Stimulated activated CD4-positive, alpha-beta T cell treated with anti-CD3 and anti-CD28 coated beads, Interleukin-12 subunit alpha, Interleukin-12 subunit beta, amount 100 ng/mL, for 24 hours (primary cell): Measurements from ENCODE around the gene ZSCAN22.
"Not testable (repeated sequence)": the region's sequence is repeated elsewhere in the genome, so short reads cannot be mapped to it uniquely, and the experiment has no call there.

Source experiments
- DNase-seq, 2 experiments: peaks; one replicate each; pipeline ENCODE4 v3.0.0-alpha.2; 2020; ENCODE audit warnings: low read depth in 2 of 2

The ZSCAN22 gene

DNA sequence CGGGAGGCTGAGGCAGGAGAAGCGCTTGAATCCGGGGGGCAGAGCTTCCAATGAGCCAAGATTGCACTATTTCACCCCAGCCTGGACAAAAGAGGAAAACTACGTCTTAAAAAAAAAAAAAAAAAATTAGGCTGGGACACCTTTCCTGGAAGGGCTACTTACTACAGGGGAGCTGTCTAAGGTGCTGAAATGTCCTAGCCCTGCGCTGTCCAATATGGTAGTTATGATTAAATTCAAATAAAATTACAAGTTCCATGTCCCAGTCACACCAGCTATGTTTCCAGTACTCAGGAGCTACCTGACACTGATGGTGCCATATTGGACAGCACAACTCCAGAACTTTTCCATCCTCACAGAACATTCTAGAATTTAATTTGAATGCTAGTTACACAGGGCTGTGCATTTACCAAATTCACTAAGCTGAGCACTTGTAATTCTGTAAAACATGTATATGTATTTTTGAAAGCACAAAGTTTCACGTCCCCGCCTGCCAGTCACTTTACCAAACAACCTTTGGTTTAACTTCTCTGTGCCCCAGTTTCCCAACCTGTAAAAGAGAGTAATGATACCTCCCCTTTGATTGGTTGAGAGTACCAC is 9.2 kb upstream of the ZSCAN22 start:
- no peak for DNase-seq

DNA sequence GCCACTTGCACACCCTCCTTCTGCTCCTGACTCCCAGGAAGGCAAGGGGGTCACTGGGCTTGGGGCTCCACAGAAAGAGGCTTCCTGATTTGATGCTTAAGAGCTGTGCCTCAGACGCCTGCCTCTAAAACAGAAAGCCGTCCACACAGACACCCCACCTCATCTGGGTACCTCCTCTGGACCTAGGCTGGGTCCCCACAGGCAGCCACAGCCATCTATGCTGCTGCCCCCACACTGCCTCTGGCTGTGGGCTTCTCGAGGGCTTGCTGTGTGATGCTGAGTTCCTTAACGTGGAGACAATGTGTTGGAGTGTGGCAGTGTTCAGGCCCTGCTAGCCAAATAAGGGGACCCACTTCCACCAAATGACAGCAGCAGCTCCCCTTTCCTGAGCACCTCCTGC is 8.5 kb upstream of the ZSCAN22 start:
- DNase-seq = no peak

DNA sequence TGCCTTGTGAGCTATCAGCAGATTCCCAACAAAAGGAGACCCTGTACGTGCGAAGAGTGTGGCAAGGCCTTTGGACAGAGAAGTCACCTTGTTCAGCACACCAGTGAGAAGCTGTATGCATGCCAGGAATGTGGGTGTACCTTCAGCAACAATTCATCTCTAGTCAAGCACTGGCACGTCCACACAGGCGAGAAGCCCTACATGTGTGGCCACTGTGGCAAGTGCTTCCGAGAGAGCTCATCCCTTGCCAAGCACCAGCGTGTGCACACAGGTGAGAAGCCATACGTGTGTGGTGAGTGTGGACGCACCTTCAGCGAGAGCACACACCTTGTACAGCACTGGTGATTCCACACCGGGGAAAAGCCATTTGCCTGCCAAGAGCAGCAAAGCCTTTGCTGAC is 7.6 kb upstream of the ZSCAN22 start:
- DNase-seq = no peak

DNA sequence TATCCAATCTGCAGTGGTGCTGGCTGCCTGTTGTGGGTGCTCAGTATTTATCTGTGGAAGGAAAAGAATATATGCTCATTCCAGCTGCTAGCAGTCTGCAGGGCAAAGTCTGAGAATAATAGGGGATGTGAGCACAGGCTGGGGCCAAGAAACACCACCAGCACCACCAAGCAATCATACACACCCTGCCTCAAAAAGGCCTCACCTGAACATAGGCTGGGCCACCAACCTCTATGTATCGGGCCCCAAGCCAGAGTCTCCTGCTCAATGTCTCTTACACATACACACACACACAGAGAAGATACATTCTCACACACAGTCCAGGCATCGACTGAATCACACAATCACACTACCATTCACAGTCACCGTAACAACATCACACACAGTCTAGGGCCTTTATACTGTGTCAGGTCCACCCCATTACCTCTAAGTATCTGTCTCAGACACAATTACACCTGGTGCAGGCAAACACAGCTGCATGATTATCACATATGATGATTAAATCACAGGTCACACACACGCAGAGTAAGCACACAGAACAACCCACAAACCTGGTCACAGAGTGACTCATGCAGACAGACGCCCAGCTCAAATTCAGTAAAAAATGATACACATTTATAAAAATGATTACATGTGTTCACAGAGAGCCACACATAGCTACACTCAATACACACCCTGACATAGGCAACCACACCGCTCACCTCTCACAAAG is 1.3 kb upstream of the ZSCAN22 start:
- no peak for DNase-seq

DNA sequence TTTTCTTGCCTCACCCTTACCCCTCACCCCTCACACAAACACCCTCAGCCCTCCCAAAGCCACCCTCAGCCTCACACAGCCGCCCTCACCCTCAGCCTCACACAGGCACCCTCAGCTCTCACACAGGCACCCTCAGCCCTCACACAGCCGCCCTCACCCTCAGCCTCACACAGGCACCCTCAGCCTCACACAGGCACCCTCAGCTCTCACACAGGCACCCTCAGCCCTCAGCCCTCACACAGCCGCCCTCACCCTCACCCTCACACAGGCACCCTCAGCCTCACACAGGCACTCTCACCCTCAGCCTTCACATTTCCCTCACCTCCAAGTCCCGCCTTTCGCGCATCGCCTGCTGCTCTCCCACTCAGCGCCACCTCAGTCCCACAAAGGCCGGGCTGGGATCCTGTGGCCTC is 287 bp upstream of the ZSCAN22 start:
- no peak for DNase-seq

DNA sequence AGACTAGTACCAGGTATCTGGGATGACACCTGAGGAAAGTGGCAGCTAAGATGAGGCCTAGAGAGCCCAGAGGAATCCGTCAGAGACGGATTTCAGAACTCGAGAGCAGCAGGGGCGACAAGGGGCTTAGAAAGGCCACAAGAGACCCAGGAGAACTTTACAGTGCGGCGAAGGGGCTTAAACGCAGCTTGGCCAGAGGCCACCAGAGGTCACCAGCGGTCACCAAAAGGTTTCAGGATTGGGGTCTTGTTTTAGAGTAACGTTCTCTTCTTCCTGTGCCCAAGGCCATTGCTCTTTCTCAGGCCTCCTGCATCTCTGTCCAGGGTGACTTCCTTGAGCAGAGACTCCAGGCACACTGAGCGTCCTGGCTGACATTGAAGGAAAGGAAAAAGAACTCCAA is 2.2 kb downstream of the ZSCAN22 start:
- no peak for DNase-seq

DNA sequence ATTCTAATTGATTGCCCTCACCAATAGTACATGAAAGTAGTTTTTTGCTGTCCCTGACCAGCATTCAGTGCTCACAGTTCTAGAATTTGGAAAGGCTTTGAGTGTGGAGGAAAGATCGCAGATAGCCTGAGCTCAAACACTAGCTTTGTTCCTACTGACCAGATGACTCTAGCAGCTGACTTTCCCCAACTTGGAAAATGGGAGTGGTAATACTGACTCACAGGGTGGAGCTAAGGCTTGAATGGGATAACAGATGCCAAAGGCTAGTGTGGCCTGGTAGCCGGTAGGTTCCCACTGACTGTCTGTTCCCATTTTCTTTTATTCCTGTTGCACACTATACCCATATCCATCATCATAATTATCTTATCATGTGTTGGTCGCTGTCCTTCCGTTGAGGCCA is 3.7 kb downstream of the ZSCAN22 start:
- no peak for DNase-seq

DNA sequence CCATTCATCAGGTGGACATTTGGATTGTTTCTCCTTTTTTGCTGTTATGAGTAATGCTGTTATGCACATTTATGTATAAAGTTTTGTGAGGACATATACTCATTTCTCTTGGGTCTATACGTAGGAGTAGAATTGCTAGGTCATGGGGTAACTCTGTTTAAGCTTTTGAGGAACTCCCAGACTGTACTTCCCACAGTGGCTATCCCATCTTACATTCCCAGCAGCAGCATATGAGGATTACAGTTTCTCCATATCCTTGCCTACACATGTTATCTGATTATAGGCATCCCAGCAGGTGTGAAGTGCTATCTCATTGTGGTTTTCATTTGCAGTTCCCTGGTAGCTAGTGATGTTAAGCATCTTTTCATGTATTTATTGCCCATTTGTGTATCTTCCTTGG is 5.9 kb downstream of the ZSCAN22 start:
- no peak for DNase-seq

DNA sequence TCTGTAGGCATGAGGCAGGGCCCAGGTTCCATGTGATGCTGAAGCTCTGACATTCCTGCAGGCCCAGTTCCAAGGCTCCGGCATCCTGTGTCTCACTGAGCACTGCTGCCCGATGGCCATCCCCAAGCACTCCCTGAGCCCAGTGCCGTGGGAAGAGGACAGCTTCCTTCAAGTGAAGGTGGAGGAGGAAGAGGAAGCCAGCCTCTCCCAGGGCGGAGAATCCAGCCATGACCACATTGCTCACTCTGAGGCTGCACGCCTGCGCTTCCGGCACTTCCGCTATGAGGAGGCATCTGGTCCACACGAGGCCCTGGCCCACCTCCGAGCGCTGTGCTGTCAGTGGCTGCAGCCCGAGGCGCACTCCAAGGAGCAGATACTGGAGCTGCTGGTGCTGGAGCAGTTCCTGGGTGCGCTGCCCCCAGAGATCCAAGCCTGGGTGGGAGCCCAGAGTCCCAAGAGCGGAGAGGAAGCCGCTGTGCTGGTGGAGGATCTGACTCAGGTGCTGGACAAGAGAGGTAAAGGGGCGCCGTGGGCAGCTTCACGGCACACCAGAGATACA is 8.0 kb downstream of the ZSCAN22 start:
- no peak for DNase-seq

DNA sequence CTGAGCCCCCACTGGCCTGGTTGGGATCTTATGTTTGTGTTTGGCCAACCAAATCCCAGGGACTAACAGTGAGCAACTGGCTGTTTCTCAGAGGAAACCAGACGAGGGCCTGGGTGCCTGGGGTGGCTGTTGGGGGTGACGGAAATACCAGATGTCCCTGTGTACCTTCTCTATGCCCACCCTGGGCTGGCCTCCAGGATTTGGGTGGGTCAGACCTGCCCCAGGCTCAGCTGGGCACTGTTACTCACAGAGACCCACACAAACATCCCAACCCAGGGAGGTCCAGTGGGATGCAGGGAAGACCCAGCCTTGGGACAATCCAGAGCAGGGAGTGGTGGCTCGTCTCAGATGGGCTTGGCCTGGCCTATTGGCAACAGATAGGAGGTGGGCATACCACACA is 8.8 kb downstream of the ZSCAN22 start:
- DNase-seq = no peak

DNA sequence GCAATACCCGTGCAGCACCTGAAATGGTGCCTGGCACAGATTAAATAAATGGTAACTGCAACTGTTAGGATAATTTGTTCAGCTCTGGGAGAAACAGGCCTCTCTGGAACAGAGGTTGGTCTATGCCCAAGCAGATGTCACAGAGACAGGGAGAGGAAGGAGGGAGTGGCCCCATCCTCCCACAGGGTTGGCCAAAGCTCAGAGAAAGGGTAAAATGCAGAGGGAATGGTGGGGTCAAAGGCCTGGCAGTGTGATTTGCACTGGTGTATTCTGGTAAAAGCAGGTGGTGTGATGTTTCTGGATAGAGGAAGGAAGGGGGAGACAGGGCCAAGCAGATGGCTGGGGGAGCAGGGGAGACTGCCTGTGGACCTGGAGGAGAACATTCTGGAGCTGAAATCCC is 9.4 kb downstream of the ZSCAN22 start:
- DNase-seq = no peak

DNA sequence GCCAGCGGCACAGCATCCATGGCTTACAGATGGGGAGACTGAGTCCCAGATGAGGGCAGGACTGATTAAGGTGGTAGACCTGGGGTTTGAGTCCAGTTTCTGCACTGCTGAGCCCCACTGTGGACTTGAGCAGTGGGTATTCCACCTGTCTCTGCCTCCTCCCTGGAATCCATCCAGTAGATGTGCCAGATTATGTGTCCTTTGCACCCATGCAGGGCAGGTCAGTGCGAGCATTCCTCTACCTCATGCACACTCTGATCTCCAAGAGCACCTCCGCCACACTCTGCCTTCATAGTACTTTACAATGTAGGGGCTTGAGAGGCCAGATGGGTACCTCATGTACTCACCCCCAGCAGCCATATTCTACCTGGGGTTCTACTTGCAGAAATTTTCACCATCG is 10.0 kb downstream of the ZSCAN22 start:
- DNase-seq = no peak

DNA sequence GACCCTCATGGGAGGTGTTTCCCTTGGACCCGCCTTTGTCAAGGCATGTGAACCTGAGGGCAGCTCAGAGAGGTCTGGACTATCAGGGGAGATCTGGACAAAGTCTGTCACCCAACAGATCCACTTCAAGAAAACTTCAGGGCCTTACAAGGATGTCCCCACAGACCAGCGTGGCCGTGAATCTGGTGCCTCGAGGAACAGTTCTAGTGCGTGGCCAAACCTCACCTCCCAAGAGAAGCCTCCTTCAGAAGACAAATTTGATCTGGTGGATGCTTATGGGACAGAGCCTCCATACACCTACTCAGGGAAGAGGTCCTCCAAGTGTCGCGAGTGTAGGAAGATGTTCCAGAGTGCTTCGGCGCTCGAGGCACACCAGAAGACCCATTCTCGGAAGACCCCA is 11.5 kb downstream of the ZSCAN22 start:
- no peak for DNase-seq

DNA sequence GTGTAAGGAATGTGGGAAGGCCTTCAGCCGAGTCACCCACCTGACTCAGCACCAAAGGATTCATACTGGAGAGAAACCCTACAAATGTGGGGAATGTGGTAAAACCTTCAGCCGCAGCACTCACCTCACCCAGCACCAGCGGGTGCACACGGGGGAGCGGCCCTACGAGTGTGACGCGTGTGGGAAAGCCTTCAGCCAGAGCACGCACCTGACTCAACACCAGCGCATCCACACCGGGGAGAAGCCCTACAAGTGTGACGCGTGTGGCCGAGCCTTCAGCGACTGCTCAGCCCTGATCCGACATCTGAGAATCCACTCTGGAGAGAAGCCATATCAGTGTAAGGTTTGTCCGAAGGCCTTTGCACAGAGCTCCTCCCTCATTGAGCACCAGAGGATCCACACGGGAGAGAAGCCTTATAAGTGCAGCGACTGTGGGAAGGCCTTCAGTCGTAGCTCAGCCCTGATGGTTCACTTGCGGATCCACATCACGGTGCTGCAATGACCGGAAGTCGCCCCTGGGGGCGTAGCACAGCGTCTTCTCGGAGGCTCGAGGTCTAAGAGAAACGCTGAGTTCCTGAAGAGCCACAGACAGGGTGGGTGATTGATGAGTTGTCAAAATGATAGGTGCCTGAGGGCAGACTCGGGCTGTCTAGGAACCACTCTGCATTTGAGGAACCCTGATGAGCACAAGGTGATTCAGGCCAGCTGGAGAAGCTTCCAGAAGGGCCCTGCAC is 12.2 kb downstream of the ZSCAN22 start:
- no peak for DNase-seq

DNA sequence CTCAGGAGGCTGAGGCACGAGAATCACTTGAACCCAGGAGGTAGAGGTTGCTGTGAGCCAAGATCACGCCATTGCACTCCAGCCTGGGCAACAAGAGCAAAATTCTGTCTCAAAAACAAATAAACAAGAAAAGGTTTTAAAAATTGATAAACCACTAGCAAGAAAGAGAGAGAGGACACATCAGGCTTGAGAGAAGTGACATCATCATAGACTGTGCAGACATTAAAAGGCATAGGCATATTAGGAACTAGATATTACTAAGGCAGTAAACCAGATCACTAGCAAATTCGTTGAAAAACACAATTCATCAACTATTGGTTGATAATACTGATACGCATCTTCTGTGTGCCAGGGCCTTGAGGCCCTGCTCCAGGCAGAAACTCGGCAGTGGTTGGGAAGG is 18.8 kb downstream of the ZSCAN22 start:
- no peak for DNase-seq

DNA sequence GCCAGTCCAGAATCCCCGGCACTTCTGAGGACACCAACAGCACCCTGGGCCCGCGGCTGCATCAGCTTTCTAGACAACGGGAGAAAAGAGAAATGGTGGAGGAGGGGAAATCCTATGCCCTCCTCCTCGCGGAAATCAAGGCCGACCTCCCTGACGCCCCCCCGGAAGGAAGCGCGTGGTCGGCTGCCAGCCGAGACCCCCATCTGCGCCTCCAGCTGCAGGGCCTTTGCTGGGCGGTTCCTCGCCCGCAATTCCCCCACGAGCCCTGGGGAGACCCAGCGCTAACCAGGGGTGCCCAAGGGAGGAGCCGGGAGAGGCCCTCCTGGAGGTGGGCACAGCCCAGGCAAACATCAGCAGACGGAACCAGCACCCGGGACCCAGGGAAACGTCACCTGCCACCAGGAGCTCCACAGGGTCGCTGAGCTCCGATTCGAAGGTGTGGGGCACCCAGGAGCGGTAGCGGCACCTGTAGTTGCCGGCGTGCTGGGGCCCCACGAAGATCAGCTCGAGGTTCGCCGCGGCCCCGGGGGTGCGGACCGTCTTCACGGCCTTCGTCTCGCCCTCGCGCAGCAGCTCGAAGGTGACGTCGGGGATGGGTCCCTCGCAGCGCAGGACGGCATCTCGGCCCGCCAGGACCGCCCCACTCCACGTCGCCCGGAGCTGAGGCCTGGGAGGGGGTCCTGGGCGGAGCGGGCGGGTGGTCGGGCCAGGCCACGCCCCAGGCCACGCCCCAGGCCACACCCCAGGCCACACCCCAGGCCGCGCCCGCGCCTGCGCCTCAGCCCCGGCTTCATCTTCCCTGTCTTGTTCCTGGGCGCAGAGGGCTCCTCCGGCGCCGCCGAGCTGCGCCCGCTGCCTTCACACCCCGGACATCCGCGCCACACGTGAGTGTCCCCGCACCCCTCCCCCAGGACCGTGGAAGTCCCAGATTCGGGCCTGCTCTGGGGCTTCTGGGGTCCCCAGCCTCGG is 20.5 kb downstream of the ZSCAN22 start:
- peak; percentile 40 to 50 for DNase-seq

DNA sequence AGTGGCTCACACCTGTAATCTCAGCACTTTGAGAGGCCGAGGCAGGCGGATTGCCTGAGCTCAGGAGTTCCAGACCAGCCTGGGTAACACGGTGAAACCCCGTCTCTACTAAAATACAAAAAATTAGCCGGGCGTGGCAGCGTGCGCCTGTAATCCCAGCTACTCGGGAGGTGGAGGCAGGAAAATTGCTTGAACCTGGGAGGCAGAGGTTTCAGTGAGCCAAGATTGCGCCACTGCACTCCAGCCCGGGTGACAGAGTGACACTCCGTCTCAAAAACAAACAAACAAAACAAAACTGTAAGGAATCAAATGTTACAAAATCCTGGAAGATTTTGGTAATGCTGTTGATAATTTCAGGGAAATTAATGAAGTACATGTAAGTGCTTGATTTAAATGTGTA is 21.3 kb downstream of the ZSCAN22 start:
- DNase-seq = not testable (repeated sequence)

DNA sequence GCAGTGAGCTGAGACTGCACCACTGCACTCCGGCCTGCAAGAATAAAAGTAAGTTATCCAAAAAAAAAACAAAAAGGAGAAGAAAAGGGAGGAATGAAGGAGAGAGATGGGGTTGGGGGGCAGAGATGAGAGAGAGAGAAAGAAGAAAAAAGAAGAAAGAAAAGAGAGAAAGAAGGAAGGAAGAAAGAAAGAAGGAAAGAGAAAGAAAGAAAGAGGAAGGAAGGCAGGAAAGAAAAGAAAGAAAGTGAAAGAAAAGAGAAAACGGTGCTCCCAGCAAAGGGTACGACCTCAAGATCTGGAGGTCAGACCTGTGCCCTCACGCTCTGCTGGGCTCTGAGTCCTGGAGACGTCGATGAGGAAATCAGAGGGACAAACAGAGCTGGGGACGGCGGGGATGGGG is 22.8 kb downstream of the ZSCAN22 start:
- no peak for DNase-seq

DNA sequence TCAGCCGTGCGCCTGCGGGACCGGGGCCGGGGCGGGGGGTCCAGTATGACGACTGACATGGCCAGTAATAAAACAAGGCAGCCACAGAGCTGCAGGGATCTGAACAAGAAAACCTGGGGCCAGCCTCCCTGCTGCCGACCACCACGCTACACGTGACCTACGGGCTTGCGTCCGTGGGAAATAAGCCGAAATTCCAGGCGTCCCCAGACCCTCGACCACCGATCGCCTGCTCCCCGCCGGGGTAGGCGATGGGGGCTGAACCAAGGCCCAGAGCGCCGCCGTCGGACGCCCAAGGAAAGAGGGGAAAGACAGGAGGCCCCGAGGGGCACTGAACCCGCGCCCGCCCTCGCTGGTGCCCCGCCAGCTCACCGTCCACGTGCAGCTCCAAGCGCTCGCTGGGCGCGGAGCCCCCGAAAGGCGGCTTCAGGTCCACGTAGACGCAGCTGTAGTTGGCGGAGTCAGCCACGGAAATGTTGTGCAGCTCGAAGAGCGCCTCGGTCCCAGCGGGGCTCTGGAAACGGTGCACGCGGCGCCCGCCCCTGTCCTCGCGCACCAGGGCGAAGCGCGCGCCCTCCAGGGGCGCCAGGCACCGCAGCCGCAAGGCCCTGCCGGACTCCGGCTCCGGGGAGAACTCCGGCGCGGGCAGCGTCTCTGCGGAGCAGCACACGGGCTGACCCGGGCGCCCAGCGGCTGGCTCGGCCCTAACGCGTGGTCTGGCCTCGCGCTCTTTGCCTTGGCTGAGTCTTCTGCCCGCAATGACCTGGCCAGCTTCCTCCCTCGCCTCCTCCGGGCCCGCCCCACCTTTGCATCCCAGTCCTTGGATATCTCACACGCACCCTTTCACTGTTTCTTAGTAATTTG is 23.4 kb downstream of the ZSCAN22 start:
- DNase-seq = no peak

DNA sequence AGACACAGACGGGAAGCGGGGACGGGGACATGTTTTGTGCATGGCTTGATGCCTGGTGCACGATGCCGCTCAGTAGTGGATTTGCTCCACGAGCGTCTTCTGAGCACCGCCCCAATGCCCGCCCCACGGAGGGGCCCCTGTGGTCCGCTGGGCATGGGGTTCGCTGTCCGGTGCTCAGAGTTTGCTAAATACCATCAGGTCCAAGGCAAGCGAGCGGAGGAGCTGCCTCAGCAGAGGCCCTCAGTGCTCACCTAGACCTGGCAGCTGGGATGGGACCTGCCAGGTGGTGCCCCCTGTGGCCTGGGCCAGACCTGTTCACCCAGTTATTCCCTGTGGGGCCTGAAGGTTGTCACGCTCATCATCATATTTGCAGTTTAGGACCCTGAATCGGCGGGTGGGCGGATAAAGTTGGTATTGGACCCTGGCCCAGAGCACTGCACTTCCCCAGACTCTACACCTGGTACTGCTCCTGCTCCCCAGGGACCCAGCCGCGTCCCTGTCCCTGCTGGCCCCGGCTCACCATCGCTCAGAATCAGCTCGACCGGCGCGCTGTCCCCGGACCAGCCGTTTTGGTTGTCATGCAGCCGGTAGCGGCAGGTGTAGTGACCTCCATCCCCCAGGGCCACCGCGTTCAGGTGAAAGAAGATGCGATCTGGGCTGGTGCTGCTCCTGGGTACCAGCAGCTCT is 24.2 kb downstream of the ZSCAN22 start:
- no peak for DNase-seq
